ENCODE data around the gene LIFR. TPM values are rescaled to one million over a fixed set of nuclear protein-coding genes. Genes with fewer than 3 reads are reported as not detected.

Gene LIFR
- total and polyA plus RNA-seq, 2 donors (not counting 3 experiments of a cell fraction or from before 2014, with no cell fraction given) = 4.1 to 36.4 TPM

GRCh38 chr5:38531518-38531917 is 24.9 kb downstream of the LIFR start:
- no peaks in the 10 kb centered on the region for H3K27me3 ChIP-seq (ENCODE audit: control insufficient read depth in 2 of 2, insufficient read depth in 2 of 2, low read length in 2 of 2)
- no peak for DNase-seq (ENCODE audit: low read depth, low spot score)
- intact Hi-C loops (cut with micrococcal nuclease) = no loop called here
- no TSS peak for BruUV-seq (replicated peaks)
- POLR2A ChIA-PET = no interaction called here
- no peak overlapping the region for H3K4me2 ChIP-seq (ENCODE audit: insufficient read depth, low read length)
- no peaks in the 10 kb centered on the region for H3K9me1 ChIP-seq (replicated peaks; ENCODE audit: control insufficient read depth, extremely low read depth, insufficient read depth, low read length)
- FAIRE-seq = no peak
- H3K36me3 ChIP-seq (ENCODE audit: control insufficient read depth in 2 of 2, extremely low read depth in 1 of 2, insufficient read depth in 2 of 2, low read length in 2 of 2) = peaks cover 1 to 3% of the 10 kb centered on the region in 2 experiments
- no peak overlapping the region for H3K27ac ChIP-seq (ENCODE audit: insufficient read depth, low read depth, low read length)
- H3K9me3 ChIP-seq (replicated peaks; ENCODE audit: control insufficient read depth, insufficient read depth, low read length) = no peaks in the 10 kb centered on the region
- TF ChIP-seq EZH2 (IDR thresholded peaks at IDR 0.05; ENCODE audit: borderline replicate concordance, low read depth, low read length, severe bottlenecking) = no peak
- TF ChIP-seq MYC (IDR thresholded peaks at IDR 0.05; ENCODE audit: low read depth, low read length) = no peak
- TF ChIP-seq MAX (IDR thresholded peaks at IDR 0.05; ENCODE audit: insufficient read depth, insufficient read length) = no peak
- no peak for TF ChIP-seq JUN (IDR thresholded peaks at IDR 0.05; ENCODE audit: borderline replicate concordance, insufficient read depth, insufficient read length, low read depth)
- TF ChIP-seq POLR2A (IDR thresholded peaks at IDR 0.05; ENCODE audit: low read depth, low read length) = no peak
- no peak for TF ChIP-seq CTCF (IDR thresholded peaks at IDR 0.05; ENCODE audit: extremely low read depth in 1 of 2, insufficient read depth in 1 of 2, low read depth in 1 of 2, low read length in 2 of 2)
- no peak overlapping the region for H2AFZ ChIP-seq (ENCODE audit: low read depth, low read length)
- CTCF ChIA-PET = interaction anchor here (2.0 kb wide), 1 partner anchor 90 kb away, joined by 7 read pairs; no protein-coding TSS in a partner anchor
- no peak overlapping the region for H3K4me3 ChIP-seq (replicated peaks in 1 of 3; ENCODE audit: insufficient read depth in 1 of 3, low read depth in 1 of 3, low read length in 3 of 3)
- H3K9ac ChIP-seq (replicated peaks; ENCODE audit: extremely low read depth, insufficient read depth, low read length) = no peak overlapping the region
- H4K20me1 ChIP-seq (replicated peaks; ENCODE audit: control insufficient read depth, extremely low read depth, insufficient read depth, low read length) = no peaks in the 10 kb centered on the region
- dilution Hi-C loops (cut with MboI; ENCODE audit: extremely low pct_ligation_motif_present, low sequenced_read_pairs) = no loop called here
- H3K79me2 ChIP-seq (ENCODE audit: control insufficient read depth, insufficient read depth, low read length) = no peaks in the 10 kb centered on the region
- H3K4me1 ChIP-seq (ENCODE audit: control insufficient read depth, extremely low read depth, insufficient read depth, low read length) = no peaks in the 10 kb centered on the region
